GM21528 (cell line): ENCODE measurements around the gene CACNA1B.

Experiments
- ATAC-seq: cut with Tn5 transposase; IDR thresholded peaks from one replicate; pipeline ENCODE4 v1.9.1; 2021; ENCODE audit warnings: mild to moderate bottlenecking, moderate library complexity; ENCODE audit not compliant: unreplicated experiment, low FRiP score

Gene CACNA1B

DNA sequence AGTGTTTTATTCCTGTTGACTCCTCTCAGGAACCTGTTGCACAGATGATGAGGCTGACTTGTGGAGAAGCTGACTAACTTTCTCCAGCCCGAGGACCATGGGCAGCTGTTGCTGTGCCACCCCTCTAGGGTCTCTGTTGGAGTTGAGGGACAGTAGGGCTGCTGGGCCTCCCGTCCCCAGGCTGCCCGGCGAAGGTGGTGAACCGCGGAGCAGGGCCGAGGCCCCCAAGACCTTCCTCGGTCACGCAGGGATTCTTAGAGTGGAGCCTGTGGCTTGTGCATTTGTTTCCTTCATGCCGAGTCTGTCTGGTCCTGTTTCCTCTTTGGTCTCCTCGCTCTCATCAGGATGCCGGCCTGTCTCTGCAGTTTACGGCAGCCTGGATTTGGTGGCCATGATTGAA, 40.2 kb downstream of the CACNA1B start:
- no peak for ATAC-seq

DNA sequence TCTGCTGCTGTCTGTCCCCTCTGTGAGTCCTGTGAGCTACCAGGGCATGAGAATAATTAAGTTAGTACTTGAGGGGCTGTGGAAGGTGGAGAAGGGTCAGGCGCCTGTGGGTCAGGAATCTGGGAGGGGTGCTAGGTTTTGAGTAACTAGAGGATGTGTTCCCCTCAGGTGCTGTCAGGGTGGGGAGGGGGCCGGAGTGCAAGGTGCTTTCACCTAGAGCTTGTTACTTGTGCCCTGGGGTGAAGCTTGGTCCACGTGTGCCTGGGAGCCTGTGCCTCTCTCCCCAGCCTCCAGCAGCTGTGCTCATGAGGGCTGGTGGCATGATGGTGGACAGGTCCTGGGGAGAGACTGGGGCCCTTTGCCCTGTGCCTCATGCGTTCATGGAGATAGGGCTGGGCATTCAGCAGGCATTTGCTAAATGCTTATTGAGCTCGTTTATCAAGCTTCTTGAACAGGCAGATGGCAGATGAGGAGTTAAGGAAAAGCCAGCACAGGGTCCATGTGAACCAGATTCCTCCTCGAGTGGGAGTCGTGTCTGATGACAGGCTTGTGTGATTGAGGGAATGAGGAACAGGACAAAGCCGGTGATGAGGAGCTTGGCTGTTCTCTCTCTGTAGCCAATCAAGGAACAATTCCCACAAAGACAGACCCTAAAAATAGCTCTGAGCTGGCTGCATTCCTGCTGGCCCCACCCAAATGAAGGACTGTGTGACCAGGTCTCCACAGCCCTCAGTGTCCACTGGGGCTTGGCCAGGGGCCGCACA, 40.9 kb downstream of the CACNA1B start:
- no peak for ATAC-seq

DNA sequence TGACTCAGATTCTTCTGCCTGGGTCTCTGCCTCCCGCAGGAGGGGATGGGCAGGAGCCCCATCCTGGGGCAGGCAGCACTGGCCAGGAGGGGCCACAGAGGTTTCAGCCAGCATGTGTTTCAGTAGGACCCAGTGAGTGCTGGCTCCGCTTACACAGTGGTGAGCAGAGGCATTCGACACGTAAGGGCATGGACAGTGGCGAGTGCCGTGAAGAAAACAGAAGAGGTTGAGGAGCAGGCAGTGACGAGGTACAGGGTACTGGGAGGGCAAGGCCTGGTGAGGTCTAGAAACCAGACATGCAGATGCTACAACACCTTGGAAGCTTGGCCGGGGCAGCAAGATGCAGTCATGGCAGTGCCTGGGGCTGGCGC, 41.5 kb downstream of the CACNA1B start:
- ATAC-seq = no peak

DNA sequence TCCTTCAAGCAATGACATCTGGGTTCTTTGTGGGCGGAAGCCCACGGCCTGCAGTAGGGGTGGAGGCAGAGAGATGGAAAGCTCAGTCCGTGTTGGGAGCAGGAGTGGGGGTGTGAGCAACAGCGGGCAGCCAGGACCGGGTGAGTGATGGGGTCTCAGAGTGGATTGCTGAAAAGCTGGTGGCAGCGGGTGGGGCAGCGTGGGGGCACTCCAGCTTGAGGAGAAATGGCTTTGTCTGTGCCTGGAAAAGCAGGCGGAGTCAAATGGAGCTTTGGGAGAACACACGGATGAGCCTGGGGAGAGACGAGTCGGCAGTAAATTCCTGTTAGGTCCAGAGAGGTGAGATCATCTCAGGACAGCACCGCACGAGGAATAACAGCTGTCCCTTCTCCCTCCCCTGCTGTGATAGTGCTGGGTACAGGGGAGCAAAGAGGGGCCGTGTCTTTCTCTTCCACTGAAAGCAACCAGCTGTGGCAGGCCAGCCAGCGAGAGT, 42.1 kb downstream of the CACNA1B start:
- ATAC-seq = no peak

DNA sequence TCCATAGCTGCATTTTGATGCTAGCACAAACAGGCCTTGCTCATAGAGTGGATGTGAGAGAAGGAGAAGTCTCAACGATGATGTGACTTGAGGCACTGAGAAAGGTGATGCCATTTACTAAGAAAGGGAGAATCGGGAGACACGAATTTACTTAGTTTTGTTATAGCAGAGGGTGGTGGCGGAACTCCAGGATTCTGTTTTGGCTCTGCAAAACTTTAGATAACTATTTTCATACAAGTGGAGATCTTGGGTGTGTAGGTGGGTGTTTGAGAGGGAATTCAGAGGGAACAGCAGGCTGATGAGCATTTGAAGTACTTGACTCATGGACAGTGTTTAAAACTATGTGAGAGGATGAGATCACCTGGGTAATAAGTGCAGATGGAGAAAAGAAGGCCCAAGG, 43.2 kb downstream of the CACNA1B start:
- ATAC-seq = no peak

DNA sequence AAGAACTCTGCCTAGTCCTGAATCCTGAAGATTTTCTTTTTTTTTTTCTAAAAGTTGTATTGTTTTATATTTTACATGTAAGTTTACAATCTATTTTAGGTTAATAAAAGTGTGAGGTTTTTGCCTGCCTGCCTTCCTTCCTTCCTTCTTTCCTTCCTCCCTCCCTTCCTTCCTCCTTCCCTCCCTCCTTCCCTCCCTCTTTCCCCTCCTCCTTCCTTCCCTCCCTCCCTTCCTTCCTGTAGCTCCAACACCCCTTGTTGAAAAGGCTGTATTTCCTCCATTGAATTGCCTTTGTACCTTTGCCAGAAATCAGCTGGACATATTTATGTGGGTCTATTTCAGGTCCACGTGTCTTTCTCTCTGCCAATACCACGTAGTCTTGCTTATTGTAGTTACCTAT, 46.6 kb downstream of the CACNA1B start:
- ATAC-seq = no peak

DNA sequence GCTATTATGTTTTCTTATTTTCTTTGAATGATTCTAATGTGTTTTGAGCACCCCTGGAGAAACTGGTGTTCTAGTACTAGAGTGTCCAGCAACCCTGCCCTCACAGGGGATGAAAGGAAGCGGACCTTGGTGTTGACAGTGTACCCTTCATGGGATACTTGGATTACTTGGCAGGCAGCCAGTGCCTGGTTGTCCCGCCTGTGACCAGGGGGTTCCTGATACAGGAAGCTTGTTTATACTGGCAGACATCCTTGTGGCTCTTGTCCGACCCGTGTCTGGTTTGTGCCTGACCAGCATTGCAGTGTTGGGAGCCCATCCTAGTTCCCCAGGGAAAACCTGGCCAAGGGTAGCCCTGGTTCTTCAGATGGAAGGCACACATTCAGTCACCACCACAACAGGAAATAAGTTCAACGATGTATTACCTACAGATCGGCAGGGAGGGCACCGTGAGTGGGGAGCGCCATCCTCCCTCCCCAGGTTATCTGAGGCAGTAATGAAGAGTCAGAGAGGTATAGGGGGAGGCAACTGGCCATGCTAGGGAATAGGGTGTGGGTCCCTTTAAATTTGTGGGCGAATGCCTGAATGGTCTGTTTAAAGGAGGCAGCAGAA, 47.3 kb downstream of the CACNA1B start:
- ATAC-seq = no peak

DNA sequence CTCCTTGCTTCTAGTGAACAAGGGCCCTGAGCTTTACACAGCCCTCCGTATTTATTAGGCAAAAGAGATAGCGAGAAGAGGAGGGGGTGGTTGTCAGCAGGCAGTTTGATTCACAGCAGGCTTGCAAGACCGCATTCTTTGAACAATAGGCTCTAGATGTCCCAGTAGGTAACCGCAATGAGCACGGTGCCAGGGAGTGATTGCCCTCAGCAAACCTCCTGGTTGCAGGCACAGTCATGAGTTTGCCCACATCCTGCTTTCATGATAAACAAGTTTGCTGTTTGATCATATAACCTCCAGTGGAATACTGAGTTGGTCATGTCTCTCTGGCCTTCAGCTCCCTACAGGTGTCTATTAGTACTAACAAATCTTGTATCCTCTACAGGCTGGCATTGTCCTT, 66.1 kb downstream of the CACNA1B start:
- ATAC-seq = no peak

DNA sequence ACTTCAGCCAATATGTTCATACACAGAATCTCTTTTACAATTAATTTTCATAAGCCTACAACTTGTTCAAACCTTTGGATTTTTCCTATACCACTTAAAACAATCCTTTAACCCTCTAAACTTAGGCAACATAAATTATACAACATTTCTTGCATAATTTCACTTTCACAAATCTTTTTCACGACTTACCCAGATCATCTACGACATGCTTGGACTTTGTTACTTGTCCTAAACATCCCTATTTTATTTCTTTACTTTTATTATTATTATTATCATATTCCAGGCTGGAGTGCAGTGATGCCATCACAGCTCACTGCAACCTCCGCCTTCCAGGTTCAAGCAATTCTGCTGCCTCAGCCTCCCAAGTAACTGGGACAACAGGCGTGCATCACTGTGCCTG, 68.0 kb downstream of the CACNA1B start:
- ATAC-seq = no peak

DNA sequence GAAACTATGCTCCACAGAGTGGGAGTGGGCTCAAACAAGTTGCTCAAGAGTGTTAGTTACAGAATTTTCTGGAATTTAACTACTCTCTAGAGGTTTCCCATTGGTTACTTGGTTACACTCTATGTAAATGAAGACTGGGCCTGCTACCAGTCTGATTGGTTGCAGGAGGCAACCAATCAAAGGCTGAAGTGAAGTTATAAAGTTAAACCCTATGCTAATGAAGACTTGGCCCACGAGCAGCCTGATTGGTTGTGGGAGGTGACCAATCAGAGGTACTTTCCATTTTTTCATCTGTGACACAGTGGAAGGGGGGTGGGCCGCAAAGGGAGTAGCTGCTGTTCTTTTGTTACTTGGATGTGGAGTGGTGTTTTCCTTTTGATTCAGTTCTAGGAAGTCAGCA, 69.4 kb downstream of the CACNA1B start:
- no peak for ATAC-seq

DNA sequence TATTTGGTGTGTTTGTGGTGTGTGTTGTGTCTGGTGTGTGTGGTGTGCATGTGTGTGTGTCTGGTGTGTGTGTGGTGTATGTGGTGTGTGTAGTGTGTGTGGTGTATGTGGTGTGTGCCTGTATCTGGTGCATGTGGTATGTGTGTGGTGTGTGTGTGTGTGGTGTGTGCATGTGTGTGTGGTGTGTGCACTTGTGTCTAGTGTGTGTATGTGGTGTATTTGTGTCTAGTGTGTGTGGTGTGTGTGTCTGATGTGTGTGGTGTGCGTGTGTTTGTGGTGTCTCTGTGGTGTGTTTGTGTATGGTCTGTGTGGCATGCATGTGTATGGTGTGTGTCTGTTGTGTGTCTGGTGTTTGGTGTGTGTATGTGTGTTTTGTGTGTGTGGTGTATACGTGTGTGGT, 71.1 kb downstream of the CACNA1B start:
- ATAC-seq = no peak

DNA sequence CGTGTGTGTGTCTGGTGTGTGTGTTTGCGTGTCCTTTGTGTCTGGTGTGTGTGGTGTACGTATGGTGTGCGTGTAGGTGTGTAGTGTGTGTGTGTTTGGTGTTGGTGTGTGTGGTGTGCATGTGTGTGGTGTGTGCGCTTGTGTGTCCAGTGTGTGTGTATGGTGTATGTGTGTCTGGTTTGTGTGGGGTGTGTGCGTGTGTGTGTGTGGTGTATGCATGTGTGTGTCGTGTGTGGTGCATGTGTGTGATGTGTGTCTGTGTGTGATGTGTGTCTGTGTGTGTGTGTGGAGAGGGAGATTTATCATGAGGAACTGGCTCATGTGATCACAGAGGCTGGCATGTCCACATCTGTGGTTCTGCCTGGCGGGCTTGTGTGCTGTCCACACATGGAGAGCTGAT, 71.7 kb downstream of the CACNA1B start:
- no peak for ATAC-seq

DNA sequence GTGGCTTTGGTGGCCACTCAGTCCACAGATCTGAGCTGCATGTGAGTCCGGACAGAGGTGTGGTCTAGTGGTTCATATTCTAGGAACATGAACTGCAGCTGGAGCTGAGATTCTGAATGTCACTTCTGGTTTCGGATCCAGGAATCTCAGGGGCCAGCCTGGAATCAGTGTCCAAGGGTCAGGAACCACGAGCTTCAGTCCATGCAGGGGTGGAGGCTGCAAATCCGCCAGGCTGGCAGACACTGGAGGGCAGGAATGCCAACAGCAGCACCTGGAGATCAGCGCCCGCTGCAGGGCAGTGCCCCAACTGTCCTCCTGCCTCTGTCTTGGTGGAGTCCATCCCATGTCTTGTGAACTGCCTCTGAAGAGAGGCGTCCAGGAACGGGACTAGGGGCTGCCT, 73.5 kb downstream of the CACNA1B start:
- ATAC-seq = no peak

DNA sequence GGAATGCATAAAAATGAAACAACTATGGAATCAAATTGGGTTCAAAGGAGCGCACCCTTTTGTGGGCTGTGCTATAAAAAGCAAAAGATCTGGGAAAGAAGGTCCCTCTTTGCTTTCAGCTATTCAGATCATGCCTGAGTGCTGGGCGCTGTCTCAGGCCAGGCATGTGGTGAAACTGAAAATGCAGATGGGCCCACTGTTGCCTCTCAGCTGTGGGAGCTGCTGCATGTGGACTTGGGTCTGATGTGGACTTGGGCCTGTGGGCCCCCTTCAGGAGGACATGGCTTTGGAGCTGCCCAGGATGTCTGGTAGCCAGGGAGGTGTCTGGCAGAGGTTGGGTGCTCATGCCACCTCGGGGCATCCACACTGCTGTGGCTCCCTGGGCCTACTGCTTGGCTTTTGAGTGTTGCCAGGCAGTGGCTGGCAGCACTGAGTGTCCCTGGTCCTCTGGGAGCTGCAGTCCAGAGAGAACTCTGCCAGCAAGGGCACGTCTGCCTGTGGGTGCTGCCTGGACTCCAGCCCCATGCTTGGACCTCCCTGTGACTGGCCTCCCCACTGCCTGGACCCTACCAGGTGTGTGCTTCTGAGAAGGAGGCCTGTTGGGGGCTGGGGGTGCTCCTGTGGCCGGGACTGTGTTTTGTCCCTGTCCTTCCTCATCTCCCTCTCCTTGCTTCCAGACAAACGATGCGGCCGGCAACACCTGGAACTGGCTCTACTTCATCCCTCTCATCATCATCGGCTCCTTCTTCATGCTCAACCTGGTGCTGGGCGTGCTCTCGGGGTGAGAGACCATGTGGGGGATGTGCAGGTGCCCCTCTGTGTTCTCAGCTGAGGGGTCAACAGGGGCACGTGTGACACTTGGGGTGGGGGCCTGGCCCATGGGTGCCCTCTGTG, 74.3 kb downstream of the CACNA1B start:
- no peak for ATAC-seq

DNA sequence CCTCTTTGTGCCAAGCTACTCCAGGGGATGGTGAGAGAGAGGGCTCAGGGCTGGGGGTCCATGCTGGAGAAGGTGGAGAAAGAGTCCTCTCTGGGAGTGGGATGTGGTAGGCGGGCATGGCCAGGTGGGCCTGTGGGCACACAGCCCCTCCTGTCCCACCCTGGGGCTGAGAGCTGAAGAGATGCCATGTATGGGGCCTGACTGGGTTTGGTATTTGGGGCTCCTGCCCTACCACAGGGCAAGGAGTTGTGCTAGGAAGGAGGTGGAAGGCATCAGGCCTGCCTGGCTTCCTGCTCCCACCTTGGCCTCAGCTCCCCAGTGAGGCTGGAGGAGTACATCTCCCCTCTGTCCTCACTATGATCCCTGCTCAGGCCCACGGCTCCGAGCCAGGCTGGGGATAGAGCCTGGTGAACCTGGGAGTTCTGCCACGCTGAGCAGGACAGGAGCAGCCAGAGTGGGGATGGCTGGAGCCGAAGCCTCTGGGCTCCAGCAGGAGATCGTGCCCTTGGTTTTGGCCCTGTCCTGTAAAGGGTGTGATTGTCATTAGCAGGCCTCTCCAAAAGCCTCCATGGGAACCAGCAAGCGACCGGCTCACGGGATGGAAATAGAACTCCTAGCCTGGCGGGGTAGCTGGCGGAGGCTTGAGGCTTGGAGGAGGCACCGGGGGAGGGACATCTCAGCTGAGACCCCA, 75.5 kb downstream of the CACNA1B start:
- no peak for ATAC-seq

DNA sequence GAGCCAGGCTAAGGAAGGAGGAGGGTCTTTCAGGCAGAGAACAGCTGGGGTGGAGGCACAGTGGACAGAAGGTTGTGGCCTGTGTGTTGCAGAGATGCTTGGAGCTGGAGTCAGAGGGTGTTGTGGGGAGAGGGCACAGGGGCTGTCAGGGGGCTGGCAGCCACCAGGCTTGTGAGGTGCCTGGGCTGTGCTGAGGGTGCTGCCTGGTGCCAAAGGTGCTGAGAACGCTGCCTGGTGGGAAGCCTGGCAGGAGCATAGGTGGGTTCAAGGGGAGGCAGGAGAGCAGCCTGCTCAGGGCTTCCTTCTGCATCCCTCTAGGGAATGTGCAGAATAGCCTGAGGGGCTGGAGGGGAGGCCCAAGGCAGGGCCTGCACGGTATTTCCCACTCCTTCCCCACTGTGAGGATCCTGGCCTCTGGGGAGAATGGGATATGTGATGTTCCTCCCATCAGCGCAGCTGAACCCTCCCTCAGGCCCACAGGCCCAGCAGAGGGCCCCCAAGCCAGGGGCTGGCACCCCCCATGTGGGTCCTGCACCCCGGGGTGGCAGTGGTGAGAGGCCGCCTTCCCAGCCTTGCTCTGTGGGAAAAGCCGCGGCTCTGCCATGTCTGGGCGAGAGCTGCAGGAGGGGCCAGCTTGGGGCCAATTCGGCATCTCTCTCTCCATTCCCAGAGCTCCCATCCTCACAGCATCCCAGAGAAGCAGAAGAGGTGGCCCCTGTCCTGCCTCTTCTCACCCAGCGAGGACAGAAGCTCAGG, 76.3 kb downstream of the CACNA1B start:
- ATAC-seq = no peak

DNA sequence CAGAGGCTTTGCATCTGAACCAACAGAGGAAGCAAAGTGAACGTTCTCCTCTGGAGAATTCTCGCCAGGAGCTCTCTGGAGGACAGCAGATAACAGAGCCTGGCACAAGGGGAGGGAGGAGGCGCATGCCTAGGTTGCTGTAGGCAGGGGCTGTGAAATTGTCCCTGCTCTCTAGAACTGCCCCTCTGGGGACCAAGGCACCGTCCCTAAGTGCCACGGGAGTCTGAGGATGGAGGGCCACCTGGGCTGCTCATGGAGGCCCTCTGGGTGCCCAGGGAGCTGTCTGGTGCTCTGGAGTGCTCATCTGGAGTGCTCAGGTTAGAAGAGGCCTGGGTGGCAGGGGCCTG, 77.6 kb downstream of the CACNA1B start:
- ATAC-seq = no peak

DNA sequence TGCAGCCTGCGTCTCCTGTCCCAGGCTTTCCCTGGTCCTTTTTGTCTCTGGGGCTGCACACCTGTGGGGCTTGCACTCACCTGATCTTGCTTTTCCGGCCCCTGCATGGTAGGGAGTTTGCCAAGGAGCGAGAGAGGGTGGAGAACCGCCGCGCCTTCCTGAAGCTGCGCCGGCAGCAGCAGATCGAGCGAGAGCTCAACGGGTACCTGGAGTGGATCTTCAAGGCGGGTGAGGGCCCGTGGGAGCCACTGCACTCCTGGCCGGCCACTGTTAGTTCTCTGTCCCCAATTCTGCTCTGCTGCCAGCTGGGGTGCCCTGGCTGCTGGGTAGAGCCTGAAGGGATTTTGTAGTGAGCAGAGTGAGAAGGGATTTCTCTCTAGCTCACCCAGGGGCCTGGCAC, 78.0 kb downstream of the CACNA1B start:
- no peak for ATAC-seq

DNA sequence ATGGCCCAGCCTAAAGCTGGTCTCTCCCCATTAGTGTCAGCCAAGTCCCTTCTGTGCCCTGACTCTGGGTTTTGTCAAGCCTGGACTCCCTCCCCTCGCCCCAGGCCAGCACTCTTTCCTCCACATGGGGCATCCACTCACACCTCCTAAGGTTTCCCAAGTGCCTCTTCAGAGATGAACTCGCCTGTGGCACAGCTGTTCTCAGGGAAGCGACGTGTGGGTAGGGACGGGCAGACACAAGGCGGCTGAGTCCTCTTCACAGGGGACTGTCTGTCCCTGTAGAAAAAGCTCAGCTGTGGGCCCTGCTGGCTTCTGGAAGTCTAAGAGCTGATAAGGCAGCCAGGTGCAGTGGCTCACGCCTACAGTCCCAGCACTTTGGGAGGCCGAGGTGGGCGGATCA, 78.5 kb downstream of the CACNA1B start:
- no peak for ATAC-seq

DNA sequence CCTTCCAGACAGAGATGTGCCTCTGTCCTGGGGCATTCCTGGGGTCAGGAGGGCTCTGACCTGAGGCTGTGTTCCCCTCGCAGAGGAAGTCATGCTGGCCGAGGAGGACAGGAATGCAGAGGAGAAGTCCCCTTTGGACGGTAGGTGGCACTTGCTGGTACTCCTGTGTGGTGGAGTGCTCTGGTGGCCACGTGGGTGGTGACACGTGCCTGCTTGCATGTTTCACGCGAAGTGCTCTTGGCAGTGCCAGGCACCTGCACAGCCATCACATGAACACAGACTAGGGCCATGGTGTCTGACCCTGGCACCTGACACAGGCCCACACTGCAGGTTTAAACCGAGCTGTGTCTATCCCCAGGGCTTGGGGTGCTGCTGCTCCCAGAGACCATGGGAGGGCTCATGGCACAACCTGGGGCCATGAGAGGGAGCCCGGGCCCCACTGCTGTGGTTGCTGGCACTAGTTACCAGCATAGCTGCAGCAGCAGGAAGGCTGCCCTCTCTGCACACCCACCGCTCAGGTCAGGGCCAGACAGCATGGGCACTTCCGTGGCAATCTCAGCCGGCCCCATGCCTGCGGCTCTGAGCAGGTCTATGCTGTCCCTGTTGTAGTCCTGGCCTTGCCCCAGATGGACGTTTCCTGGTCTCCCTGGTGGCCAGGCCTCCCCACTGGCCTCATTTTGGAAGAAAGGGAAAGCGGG, 79.3 kb downstream of the CACNA1B start:
- ATAC-seq = no peak
